ENCODE results near the gene PIP4K2A.

Gene PIP4K2A

DNA sequence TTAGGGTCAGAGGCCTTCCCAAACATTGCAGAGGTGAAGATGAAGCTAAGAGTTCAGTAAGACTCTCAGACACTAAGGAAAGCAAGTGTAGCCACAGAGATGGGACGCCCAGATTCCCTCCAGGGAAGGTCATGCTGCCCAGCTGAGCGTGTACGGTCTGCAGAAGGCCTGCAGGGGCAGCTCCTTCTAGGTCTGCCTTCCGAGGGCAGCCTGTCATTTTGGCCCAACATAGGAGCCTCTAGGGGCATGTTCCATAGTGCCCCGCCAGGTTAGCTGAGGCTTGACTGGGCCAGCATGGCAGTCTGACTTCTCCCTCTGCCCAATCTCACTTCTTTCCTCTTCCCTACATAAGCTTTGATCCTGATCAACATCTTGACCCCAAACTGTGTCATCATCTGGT, 130.7 kb downstream of the PIP4K2A start:
- no peak for DNase-seq (ENCODE audit: low read depth, low spot score)
- no peak overlapping the region for H3K4me3 ChIP-seq
- TF ChIP-seq POLR2AphosphoS5 (IDR thresholded peaks at IDR 0.05; ENCODE audit: borderline replicate concordance, low read depth, low read length) (no peak), FOXP2 (optimal IDR thresholded peaks at IDR 0.05; ENCODE audit: control extremely low read depth, extremely low read length, insufficient read depth) (no peak), EZH2 (IDR thresholded peaks at IDR 0.05) (no peak)
- H3K9ac ChIP-seq (ENCODE audit: insufficient read length) = no peak overlapping the region
- no peaks in the 10 kb centered on the region for H3K36me3 ChIP-seq (ENCODE audit: insufficient read depth, low read length)
- H3K9me3 ChIP-seq (ENCODE audit: low read depth, low read length) = no peaks in the 10 kb centered on the region
- H3K27ac ChIP-seq = no peak overlapping the region

DNA sequence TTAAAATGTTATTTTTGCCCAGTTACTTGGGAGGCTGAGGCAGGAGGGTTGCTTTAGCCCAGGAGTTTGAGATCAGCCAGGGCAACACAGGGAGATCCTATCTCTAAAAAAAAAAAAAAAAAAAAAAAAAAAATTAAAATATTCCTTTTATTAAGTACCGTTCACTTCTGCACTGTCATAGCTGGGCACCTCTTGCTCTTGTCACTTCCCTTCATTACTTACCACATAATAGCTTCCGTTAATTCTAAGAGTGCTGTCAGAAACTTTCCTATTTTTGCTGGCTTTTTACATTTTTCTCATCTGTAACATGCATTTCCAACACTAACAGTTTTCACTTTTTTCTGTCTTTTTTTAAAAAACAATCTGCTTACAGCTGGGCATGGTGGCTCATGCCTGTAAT, 132.9 kb downstream of the PIP4K2A start:
- Histone ChIP-seq H3K9ac (ENCODE audit: insufficient read length) (no peak overlapping the region), H3K27ac (no peak overlapping the region), H3K36me3 (ENCODE audit: insufficient read depth, low read length) (no peaks in the 10 kb centered on the region), H3K9me3 (ENCODE audit: low read depth, low read length) (no peaks in the 10 kb centered on the region), H3K4me3 (no peak overlapping the region)
- TF ChIP-seq POLR2AphosphoS5 (IDR thresholded peaks at IDR 0.05; ENCODE audit: borderline replicate concordance, low read depth, low read length) (no peak), EZH2 (IDR thresholded peaks at IDR 0.05) (no peak), FOXP2 (optimal IDR thresholded peaks at IDR 0.05; ENCODE audit: control extremely low read depth, extremely low read length, insufficient read depth) (no peak)
- no peak for DNase-seq (ENCODE audit: low read depth, low spot score)

DNA sequence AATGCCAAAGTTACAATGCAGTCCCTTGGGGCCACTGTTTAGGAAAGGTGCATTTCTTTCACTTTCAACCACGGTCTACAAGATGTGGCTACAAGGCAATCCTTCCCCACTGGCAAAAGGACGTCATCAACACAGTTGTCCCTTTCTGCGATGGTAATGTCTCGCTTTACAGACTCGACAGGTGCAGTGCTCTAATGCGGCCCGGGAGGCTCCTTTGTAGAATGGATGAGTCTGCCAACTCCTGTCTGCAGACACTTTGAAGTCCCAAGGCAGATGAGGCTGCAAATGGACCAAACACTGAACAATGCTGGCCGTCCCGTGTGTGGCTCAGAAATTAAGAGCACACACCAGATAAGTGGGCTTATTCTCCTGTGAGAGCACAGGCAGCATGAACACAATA, 133.7 kb downstream of the PIP4K2A start:
- Histone ChIP-seq H3K27ac (no peak overlapping the region), H3K9ac (ENCODE audit: insufficient read length) (no peak overlapping the region), H3K9me3 (ENCODE audit: low read depth, low read length) (no peaks in the 10 kb centered on the region), H3K4me3 (no peak overlapping the region), H3K36me3 (ENCODE audit: insufficient read depth, low read length) (no peaks in the 10 kb centered on the region)
- TF ChIP-seq EZH2 (IDR thresholded peaks at IDR 0.05) = no peak
- no peak for TF ChIP-seq POLR2AphosphoS5 (IDR thresholded peaks at IDR 0.05; ENCODE audit: borderline replicate concordance, low read depth, low read length)
- TF ChIP-seq FOXP2 (optimal IDR thresholded peaks at IDR 0.05; ENCODE audit: control extremely low read depth, extremely low read length, insufficient read depth) = no peak
- DNase-seq (ENCODE audit: low read depth, low spot score) = no peak

DNA sequence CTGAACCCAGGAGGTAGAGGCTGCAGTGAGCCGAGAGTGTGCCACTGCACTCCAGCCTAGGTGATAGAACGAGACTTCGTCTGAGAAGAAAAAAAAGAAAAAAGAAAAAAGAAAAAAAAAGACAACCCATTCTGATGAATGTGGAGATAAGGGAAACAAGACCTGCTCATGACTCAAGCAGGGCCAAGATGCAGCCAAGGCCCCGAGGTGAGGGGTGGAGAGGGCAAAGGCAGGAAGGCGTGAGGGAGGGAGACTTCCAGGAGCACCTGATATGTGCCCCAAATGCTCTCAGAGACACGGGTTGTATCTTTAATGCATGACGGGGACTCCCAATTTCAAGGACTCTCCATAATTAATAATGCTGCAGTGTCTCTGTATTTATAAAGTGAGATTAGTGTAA, 134.6 kb downstream of the PIP4K2A start:
- Histone ChIP-seq H3K4me3 (no peak overlapping the region), H3K9ac (ENCODE audit: insufficient read length) (no peak overlapping the region), H3K36me3 (ENCODE audit: insufficient read depth, low read length) (no peaks in the 10 kb centered on the region), H3K9me3 (ENCODE audit: low read depth, low read length) (no peaks in the 10 kb centered on the region), H3K27ac (no peak overlapping the region)
- TF ChIP-seq POLR2AphosphoS5 (IDR thresholded peaks at IDR 0.05; ENCODE audit: borderline replicate concordance, low read depth, low read length) (no peak), EZH2 (IDR thresholded peaks at IDR 0.05) (no peak), FOXP2 (optimal IDR thresholded peaks at IDR 0.05; ENCODE audit: control extremely low read depth, extremely low read length, insufficient read depth) (no peak)
- no peak for DNase-seq (ENCODE audit: low read depth, low spot score)

DNA sequence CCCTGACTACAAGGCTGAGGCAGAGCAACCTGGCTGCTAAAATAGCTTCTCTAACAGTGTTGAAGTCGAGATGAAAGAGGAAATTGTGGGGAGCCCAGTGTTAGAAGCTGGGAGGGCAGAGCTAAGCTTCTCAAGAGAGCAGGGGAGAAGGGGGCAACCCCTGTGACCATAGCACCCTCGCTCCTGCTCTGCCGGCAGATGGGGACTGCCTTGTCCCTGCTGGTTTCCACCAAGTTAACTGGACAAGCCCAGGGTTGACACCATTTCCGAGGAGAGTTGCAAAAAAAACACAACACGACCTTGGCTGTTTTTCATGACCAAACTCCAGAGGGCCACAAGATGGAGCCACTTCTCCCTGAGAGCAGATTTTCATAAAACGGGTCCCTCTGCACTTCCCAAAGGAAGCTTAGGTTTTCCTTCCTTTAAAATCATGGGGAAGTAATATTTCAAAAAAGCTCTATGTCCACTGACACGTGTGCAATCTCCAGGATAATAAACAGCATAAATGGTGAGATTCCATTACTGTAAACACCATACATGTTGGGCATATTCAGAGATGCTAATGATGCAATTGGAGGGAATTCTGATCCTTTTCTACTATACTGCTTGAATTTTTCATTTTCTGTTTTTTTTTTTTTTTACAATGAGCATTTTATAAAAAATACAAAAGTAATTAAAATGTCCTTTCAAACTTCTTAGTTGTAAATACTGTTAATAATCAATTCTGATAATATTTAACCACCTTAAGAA, 140.4 kb downstream of the PIP4K2A start:
- Histone ChIP-seq H3K9me3 (ENCODE audit: low read depth, low read length) (no peaks in the 10 kb centered on the region), H3K36me3 (ENCODE audit: insufficient read depth, low read length) (no peaks in the 10 kb centered on the region), H3K27ac (no peak overlapping the region), H3K4me3 (no peak overlapping the region), H3K9ac (ENCODE audit: insufficient read length) (no peak overlapping the region)
- DNase-seq (ENCODE audit: low read depth, low spot score) = no peak
- TF ChIP-seq FOXP2 (optimal IDR thresholded peaks at IDR 0.05; ENCODE audit: control extremely low read depth, extremely low read length, insufficient read depth) (no peak), EZH2 (IDR thresholded peaks at IDR 0.05) (no peak), POLR2AphosphoS5 (IDR thresholded peaks at IDR 0.05; ENCODE audit: borderline replicate concordance, low read depth, low read length) (no peak)

DNA sequence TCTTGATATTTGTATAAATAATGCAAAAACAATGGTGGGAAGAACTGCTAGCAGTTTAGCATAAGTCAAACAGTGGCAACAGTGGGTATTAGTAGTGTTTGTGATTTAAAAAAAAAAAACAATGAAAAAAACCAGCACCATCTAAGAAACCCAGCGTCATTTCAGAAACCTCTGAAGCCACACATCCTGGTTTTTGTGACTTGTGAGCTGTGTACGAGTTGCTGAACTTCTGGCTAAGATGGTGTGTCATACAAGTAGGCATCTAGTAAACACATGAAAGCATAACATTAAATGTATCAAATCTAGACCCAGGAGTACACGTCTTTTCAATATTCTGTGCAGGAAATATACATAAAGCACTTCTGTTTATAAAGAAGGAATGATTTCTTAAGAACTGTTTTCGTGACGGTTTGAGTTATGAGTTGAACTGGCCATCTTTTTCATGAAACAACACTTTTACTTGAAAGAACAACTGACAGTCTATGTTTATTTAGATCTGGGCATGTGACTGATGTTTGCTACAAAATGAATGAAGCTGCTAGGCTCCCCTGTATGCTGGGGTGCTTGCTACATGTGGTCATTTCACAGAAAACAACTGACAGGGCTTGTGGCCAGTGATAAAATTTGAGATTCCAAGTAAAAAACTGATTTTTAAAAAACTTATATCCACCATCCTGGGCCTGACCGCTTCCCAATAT, 143.5 kb downstream of the PIP4K2A start:
- no peaks in the 10 kb centered on the region for H3K36me3 ChIP-seq (ENCODE audit: insufficient read depth, low read length)
- TF ChIP-seq FOXP2 (optimal IDR thresholded peaks at IDR 0.05; ENCODE audit: control extremely low read depth, extremely low read length, insufficient read depth) = no peak
- TF ChIP-seq POLR2AphosphoS5 (IDR thresholded peaks at IDR 0.05; ENCODE audit: borderline replicate concordance, low read depth, low read length) = no peak
- no peak for TF ChIP-seq EZH2 (IDR thresholded peaks at IDR 0.05)
- no peak overlapping the region for H3K27ac ChIP-seq
- H3K4me3 ChIP-seq = no peak overlapping the region
- no peak overlapping the region for H3K9ac ChIP-seq (ENCODE audit: insufficient read length)
- no peaks in the 10 kb centered on the region for H3K9me3 ChIP-seq (ENCODE audit: low read depth, low read length)
- DNase-seq (ENCODE audit: low read depth, low spot score) = no peak

DNA sequence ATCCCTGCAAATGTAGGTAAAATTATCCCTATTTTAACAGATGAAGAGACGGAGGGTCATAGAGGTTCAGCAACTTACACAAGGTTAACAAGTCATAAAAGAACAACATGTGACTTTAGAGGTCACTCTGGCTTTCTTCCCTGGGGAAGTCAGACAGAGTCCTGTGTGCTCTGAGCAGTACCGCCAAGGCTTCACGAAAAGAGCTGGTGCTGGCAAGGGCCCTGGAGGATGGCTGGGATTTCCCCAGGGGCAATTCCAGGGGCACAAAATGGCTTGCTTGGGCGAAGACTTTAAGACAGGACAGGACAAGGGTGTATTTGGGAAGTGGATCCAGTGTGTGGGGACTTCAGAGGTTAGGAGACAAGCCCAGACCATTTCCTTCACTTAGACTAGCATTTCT, 144.1 kb downstream of the PIP4K2A start:
- H3K9me3 ChIP-seq (ENCODE audit: low read depth, low read length) = no peaks in the 10 kb centered on the region
- H3K4me3 ChIP-seq = no peak overlapping the region
- DNase-seq (ENCODE audit: low read depth, low spot score) = no peak
- no peaks in the 10 kb centered on the region for H3K36me3 ChIP-seq (ENCODE audit: insufficient read depth, low read length)
- no peak for TF ChIP-seq EZH2 (IDR thresholded peaks at IDR 0.05)
- TF ChIP-seq FOXP2 (optimal IDR thresholded peaks at IDR 0.05; ENCODE audit: control extremely low read depth, extremely low read length, insufficient read depth) = no peak
- H3K27ac ChIP-seq = no peak overlapping the region
- no peak overlapping the region for H3K9ac ChIP-seq (ENCODE audit: insufficient read length)

DNA sequence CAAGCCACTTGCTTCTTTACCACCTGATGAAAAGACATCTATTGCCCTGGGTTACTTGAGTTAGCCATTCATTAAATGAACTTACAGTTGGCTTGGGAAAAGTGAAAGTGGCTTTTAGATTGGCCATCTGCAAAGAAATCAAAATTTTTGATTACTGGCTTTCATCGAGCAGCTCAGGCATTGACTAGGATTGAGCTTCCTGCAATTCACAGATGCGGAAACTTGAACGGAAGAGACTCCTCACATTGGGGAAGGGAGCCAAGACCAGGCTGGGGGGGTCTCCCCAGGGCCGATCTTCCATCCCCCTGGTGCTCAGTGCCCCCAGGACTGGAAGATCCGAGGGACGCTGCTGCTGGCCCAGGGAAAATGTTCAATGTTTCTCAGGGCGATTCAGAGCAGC, 145.4 kb downstream of the PIP4K2A start:
- Histone ChIP-seq H3K9ac (ENCODE audit: insufficient read length) (no peak overlapping the region), H3K27ac (no peak overlapping the region), H3K4me3 (no peak overlapping the region), H3K9me3 (ENCODE audit: low read depth, low read length) (no peaks in the 10 kb centered on the region), H3K36me3 (ENCODE audit: insufficient read depth, low read length) (no peaks in the 10 kb centered on the region)
- TF ChIP-seq FOXP2 (optimal IDR thresholded peaks at IDR 0.05; ENCODE audit: control extremely low read depth, extremely low read length, insufficient read depth) (no peak), EZH2 (IDR thresholded peaks at IDR 0.05) (no peak), POLR2AphosphoS5 (IDR thresholded peaks at IDR 0.05; ENCODE audit: borderline replicate concordance, low read depth, low read length) (no peak)
- DNase-seq (ENCODE audit: low read depth, low spot score) = no peak

Data from SK-N-MC (cell line).